GM18519 (cell line): ENCODE data around the gene FSD1.
"Not testable (repeated sequence)": the region's sequence is repeated elsewhere in the genome, so short reads cannot be mapped to it uniquely, and the experiment has no call there.

Source experiments
- ATAC-seq: cut with Tn5 transposase; IDR thresholded peaks from one replicate; pipeline ENCODE4 v1.9.1; 2021; ENCODE audit warnings: mild to moderate bottlenecking, moderate library complexity; ENCODE audit not compliant: unreplicated experiment, low FRiP score

FSD1 gene

GRCh38 chr19:4313847-4314490 lies 9.6 kb downstream of the FSD1 start:
- ATAC-seq, result no peak

- ATAC-seq, result no peak
Observed at GRCh38 chr19:4316956-4317355, 12.6 kb downstream of the FSD1 start.

DNA sequence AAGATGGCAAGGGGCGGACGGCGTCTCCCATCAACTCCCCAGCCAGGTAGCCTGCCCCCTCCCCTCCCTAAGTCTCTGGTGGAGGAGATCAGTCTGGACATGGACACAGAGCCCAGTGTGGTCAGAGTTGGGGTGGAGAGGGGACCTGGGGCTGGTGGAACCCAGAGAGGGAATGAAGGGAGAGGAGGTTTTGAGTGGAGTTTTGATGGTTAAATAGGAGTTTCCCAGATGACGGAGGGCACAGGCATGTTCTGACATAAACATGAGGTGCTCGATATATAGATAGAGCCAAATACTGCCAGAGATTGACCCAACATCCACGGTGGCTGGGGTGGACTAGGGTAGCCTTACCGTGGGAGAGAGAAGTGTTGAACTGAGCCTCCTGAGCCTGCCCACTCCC lies 14.1 kb downstream of the FSD1 start:
- ATAC-seq, result no peak

DNA sequence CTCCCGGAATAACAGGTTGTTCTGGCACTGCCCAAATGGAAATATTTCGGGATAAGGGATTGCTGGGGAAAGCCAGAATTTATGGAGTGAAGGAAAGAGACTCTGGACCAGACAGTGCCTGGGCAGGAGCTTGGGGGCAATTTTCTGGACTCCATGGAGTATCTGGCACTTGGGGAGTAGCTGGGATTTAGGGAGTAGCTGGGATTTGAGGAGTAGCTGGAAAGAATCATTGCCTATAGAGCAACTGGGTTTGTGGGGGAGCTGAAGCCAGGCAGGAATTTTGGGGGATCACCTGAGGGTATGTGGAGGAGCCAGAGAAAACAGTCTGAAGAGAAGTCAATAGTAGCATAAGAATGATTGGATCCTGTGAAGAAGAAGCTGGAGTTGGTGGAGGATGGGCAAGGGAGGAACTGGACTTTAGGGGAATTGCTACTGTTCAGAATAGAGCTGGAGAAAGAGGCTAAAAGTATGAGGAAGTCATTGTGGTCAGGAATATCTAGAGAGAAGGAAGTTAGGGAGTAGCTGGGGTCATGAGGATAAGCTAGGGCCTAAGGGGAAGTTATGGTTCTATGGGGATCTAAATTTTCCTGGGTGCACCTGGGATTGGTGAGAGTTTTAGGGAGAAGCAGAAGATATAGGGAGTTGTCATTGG lies 14.8 kb downstream of the FSD1 start:
- no peak for ATAC-seq

GRCh38 chr19:4320419-4320818 lies 16.0 kb downstream of the FSD1 start:
- ATAC-seq, result no peak

- no peak for ATAC-seq
Observed at GRCh38 chr19:4322942-4323665, 18.7 kb downstream of the FSD1 start.

DNA sequence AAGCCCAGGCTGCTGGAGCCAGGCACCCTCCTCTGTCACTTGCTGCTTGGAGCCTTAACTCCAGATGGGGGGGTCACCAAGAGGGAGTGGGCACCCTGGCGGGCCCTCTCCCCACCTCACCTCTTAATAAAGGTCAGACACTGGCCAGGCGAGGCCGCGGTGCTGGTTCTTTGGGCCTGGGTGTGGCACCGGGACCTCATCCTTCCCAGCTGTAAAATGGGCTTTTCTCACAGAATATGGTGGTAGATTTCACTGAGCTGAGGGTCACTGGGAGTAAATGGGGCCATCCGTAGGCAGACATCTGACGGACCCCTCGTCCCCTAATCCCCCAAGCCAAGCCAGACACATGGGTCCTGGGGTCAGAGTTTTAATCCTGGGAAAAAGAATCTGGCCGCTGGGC lies 19.3 kb downstream of the FSD1 start:
- ATAC-seq, result no peak

DNA sequence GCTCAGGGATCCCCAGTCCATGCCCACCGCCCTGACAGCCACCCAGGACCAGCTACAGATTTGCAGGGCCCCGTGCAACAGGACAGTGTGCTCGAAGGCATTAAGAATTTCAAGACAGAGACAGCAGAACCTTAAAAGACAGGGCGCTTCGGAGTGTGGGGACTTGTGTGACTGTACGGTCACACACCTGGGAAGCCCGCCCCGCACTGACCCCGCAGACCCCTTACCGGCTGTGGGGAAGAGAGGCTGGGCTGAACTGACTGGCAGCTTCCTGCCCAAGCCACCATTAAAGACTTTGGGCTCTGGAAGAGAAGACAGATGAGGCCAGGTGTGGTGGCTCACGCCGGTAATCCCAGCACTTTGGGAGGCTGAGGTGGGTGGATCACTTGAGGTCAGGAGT lies 19.8 kb downstream of the FSD1 start:
- no peak for ATAC-seq

- ATAC-seq, result no peak
Observed at GRCh38 chr19:4326215-4326836, 21.9 kb downstream of the FSD1 start.

GRCh38 chr19:4326837-4327251 lies 22.4 kb downstream of the FSD1 start:
- ATAC-seq, result no peak

- ATAC-seq, result no peak
Observed at GRCh38 chr19:4327252-4327876, 23.0 kb downstream of the FSD1 start.

DNA sequence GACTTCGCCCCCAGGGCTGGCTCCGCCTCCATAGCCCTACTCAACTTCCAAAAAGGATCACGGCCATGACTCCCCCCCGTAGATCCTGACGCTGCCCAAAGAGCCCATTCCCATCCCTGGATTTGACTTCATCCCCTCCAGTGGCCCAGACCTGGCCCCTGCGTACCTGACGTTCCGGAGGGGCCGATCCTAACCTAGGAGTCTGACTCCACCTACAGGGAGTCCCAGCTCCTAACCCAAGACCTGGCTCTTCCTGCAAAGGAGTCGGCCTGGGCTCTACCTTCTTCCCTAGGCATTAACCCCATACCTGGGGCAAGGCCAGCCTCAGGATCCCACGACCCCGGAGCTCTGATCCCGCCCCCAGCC lies 23.5 kb downstream of the FSD1 start:
- ATAC-seq, result no peak

DNA sequence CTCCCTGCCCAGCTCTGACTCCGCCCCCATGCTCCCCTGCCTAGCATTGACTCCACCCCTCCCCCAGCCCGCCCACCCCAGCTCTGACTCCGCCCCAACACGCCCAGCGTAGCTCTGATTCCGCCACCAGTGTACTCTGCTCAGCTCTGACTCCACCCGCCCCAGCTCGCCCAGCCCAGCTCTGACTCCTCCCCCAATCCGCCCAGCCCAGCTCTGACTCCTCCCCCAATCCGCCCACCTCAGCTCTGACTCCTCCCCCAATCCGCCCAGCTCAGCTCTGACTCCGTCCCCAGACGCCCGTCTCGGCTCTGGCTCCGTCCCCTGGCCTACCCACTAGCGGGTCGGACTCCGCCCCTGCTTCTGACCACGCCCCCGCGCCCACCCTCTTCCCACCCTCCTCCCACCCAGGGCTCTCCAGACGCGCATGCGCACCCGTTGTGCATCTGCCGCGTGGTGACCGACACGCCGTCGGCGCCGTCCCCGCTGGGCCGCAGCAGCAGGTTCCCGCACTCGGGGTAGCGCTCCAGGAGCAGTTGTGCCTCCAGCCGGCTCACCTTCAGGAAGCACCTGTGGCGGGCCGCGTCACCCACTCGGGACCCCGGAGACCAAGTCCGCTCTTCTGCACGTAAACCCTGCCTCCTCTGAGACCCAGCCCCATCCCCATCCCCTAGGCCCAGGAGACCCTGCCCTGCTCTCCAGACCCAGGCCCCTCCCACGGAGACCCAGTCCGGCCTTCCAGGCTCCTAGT lies 24.0 kb downstream of the FSD1 start:
- ATAC-seq, result peak; percentile 63

GRCh38 chr19:4328991-4329681 lies 24.7 kb downstream of the FSD1 start:
- ATAC-seq, result not testable (repeated sequence)

GRCh38 chr19:4329858-4330257 lies 25.5 kb downstream of the FSD1 start:
- no peak for ATAC-seq

GRCh38 chr19:4334929-4335570 lies 30.7 kb downstream of the FSD1 start:
- no peak for ATAC-seq

DNA sequence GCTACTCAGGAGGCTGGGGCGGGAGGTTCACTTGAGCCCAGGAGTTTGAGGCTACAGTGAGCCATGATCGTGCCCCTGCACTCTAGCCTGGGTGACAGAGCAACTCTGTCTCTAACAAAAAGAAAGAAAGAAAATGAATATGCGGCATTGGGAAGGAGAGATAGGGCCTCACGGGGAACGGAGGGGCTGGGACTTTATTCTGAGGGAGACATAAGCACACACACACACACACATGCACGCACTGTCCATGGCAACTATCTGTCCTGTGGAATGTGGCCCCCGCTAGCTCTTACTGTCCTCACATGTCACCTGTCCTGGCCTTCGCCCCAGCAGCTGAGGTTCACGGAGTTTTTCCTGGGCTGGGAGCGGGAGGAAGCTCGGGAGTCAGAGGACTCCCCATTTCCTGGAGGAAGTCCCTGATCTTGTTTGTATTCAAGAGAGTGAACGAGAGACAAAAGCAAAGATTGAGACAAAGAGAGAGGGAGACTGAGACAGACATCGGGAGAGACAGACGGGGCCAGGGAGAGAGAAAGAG lies 33.6 kb downstream of the FSD1 start:
- no peak for ATAC-seq

GRCh38 chr19:4338441-4339355 lies 34.3 kb downstream of the FSD1 start, which contains the start of gene STAP2:
Gene STAP2 (minus strand): TSS chr19:4338827. CDS start chr19:4338753, 74 bp downstream.
- ATAC-seq, result no peak
